Type B pancreatic cell (in vitro differentiated cells): ENCODE measurements around the gene OR13A1. TPM values are rescaled to one million over a fixed set of nuclear protein-coding genes. Genes with fewer than 3 reads are reported as not detected.
"Not testable (repeated sequence)": the region's sequence is repeated elsewhere in the genome, so short reads cannot be mapped to it uniquely, and the experiment has no call there.

Experiments
- DNase-seq: peaks from one replicate; pipeline ENCODE4 v3.0.0; 2021; ENCODE audit warnings: mixed read lengths; ENCODE audit not compliant: unreplicated experiment; ENCODE audit errors: extremely low spot score
- H3K27ac Mint-ChIP-seq: 2 replicates; pipeline ENCODE4 v1.8.0; 2021; ENCODE audit warnings: mild to moderate bottlenecking, mixed read lengths
- H3K27me3 Mint-ChIP-seq: 2 replicates; pipeline ENCODE4 v1.8.0; 2021; ENCODE audit warnings: mixed read lengths
- H3K36me3 Mint-ChIP-seq: 2 replicates; pipeline ENCODE4 v1.8.0; 2021; ENCODE audit warnings: mixed read lengths
- H3K4me1 Mint-ChIP-seq: one replicate; pipeline ENCODE4 v1.8.0; 2021; ENCODE audit warnings: mixed read lengths; ENCODE audit not compliant: unreplicated experiment
- H3K4me3 Mint-ChIP-seq: 2 replicates; pipeline ENCODE4 v1.8.0; 2021; ENCODE audit warnings: mild to moderate bottlenecking, mixed read lengths
- H3K9me3 Mint-ChIP-seq: 2 replicates; pipeline ENCODE4 v1.8.0; 2021; ENCODE audit warnings: mixed read lengths
- total RNA-seq: library from RNA; stranded (reverse); gene quantifications from 2 replicates; pipeline ENCODE4 v1.2.1, GENCODE V29; 2021; ENCODE audit warnings: low replicate concordance
- TF ChIP-seq, protein P1 (sequence below): fragments of 200-600 bp; sonication (generic); conservative IDR thresholded peaks from 2 replicates; pipeline ENCODE4 v1.5.0; 2021; ENCODE audit warnings: antibody characterized with exemption, mild to moderate bottlenecking

OR13A1 gene
- total RNA-seq, 1 donor from 2014 or later: 0.14 TPM

DNA sequence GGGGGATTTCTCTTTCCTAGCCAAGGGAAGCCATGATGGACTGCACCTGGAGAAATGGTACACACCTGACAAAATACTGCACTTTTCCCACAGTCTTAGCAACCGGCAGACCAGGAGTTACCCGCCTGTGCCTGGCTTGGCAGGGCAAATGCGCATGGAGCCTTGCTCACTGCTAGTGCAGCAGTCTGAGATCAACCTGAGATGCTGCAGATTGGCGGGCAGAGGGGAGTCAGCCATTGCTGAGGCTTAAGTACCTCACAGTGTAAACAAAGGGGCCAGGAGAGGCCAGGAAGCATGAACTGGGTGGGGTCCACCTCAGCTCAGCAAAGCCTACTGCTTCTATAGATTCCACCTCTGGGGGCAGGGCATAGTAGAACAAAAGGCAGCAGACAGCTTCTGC lies 49.4 kb downstream of the OR13A1 start:
- TF ChIP-seq, protein P1, sequence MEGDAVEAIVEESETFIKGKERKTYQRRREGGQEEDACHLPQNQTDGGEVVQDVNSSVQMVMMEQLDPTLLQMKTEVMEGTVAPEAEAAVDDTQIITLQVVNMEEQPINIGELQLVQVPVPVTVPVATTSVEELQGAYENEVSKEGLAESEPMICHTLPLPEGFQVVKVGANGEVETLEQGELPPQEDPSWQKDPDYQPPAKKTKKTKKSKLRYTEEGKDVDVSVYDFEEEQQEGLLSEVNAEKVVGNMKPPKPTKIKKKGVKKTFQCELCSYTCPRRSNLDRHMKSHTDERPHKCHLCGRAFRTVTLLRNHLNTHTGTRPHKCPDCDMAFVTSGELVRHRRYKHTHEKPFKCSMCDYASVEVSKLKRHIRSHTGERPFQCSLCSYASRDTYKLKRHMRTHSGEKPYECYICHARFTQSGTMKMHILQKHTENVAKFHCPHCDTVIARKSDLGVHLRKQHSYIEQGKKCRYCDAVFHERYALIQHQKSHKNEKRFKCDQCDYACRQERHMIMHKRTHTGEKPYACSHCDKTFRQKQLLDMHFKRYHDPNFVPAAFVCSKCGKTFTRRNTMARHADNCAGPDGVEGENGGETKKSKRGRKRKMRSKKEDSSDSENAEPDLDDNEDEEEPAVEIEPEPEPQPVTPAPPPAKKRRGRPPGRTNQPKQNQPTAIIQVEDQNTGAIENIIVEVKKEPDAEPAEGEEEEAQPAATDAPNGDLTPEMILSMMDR: no peak
- no peak for DNase-seq
- H3K36me3 Mint-ChIP-seq: no peaks in the 10 kb centered on the region
- H3K27ac Mint-ChIP-seq: no peak overlapping the region
- H3K27me3 Mint-ChIP-seq: peaks cover 34% of the 10 kb centered on the region
- H3K4me1 Mint-ChIP-seq: no peaks in the 10 kb centered on the region
- H3K9me3 Mint-ChIP-seq: no peaks in the 10 kb centered on the region
- H3K4me3 Mint-ChIP-seq: no peak overlapping the region

DNA sequence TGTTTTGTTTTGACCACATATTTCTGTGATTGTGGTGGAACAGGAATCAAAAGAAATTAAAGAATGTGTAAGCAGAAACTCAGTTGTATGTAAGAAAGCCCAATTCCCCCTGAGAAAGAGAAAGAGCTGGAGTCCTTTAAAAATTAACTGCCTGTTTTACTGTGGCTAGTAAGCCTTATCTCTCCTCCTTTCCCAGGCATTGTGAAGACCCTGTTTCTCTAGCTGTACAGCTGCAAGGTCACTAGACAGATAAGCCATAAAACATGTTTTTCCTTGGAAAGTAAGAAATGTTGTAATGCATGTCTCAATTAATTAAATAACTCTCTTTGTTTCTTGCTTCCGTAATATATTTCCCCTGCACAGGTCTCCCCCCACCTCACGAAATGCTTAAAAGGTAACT lies 53.5 kb downstream of the OR13A1 start:
- Mint-ChIP-seq H3K36me3 (no peaks in the 10 kb centered on the region), H3K4me3 (no peak overlapping the region), H3K27ac (no peak overlapping the region), H3K27me3 (peaks cover 9% of the 10 kb centered on the region), H3K9me3 (no peaks in the 10 kb centered on the region), H3K4me1 (no peaks in the 10 kb centered on the region)
- DNase-seq: no peak
- TF ChIP-seq, protein P1: no peak

DNA sequence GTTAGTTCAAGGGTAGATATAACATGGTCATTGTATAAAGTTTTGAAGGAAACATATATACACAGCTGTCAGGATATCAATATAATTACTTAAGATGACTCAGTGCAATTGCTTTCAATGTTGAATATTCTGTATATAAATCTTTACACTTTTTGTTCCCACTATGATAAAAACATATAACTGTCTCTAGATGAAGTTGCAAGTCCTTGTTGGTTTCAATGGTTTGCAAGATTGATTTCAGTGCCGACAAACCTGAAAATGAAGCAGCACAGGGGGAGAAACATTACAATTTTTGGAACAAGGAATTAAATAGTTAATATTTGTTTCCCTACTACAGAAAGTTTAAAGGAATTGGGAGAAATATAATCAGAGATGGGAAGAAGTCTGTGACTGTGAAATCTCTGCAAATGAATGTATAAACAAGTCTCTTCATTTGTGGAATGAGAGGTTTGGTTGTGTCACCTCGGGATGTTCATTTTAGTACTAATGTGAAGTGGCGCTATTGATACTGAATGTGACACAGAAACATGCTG lies 54.1 kb downstream of the OR13A1 start:
- Mint-ChIP-seq H3K4me3 (no peak overlapping the region), H3K27me3 (peaks cover 7% of the 10 kb centered on the region), H3K9me3 (no peaks in the 10 kb centered on the region), H3K4me1 (no peaks in the 10 kb centered on the region), H3K27ac (no peak overlapping the region), H3K36me3 (no peaks in the 10 kb centered on the region)
- DNase-seq: no peak
- TF ChIP-seq, protein P1: no peak

DNA sequence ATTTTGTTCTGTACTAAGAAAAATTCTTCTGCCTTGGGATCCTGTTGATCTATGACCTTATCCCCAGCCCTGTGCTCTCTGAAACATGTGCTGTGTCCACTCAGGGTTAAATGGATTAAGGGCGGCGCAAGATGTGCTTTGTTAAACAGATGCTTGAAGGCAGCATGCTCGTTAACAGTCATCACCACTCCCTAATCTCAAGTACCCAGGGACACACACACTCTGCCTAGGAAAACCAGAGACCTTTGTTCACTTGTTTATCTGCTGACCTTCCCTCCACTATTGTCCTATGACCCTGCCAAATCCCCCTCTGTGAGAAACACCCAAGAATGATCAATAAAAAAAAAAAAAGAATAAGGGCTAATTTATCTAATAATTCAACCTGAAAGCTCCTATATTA lies 54.8 kb downstream of the OR13A1 start:
- DNase-seq, H3K36me3 Mint-ChIP-seq, H3K4me1 Mint-ChIP-seq, H3K27me3 Mint-ChIP-seq, H3K9me3 Mint-ChIP-seq, H3K4me3 Mint-ChIP-seq, H3K27ac Mint-ChIP-seq: not testable (repeated sequence)

DNA sequence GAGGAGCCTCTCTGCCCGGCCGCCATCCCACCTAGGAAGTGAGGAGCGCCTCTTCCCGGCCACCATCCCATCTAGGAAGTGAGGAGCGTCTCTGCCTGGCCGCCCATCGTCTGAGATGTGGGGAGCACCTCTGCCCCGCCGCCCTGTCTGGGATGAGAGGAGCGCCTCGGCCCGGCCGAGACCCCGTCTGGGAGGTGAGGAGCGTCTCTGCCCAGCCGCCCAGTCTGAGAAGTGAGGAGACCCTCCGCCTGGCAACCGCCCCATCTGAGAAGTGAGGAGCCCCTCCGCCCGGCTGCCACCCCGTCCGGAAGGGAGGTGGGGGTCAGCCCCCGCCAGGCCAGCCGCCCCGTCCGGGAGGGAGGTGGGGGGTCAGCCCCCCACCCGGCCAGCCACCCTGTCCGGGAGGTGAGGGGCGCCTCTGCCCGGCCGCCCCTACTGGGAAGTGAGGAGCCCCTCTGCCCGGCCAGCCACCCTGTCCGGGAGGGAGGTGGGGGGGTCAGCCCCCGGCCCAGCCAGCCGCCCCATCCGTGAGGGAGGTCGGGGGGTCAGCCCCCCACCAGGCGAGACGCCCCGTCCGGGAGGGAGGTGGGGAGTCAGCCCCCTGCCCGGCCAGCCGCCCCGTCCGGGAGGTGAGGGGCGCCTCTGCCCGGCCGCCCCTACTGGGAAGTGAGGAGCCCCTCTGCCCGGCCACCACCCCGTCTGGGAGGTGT lies 55.5 kb downstream of the OR13A1 start:
- H3K4me3 Mint-ChIP-seq, H3K36me3 Mint-ChIP-seq, H3K9me3 Mint-ChIP-seq, H3K27ac Mint-ChIP-seq, DNase-seq, H3K4me1 Mint-ChIP-seq, H3K27me3 Mint-ChIP-seq: not testable (repeated sequence)

DNA sequence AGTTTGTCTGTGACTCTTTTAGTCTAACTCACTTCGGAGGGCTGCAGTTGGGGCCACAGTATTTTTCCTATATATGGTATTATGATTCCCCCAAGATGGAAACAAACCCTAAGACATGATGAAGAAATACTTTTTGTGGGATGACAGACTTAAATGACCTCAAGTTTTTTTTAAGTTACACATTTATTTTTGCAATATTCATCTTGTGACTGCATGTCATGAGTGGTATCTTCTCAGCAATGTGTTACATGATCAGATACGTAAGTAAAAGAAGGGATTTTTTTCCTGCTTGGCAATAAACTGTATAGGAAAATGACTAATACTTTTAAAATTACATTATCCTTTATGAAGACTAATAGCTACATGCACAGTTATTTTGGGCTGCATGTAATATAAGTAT lies 57.8 kb downstream of the OR13A1 start:
- Mint-ChIP-seq H3K9me3 (no peaks in the 10 kb centered on the region), H3K4me3 (no peak overlapping the region), H3K36me3 (no peaks in the 10 kb centered on the region), H3K4me1 (no peaks in the 10 kb centered on the region), H3K27ac (no peak overlapping the region), H3K27me3 (peaks cover 10% of the 10 kb centered on the region)
- DNase-seq: no peak
- TF ChIP-seq, protein P1: no peak

DNA sequence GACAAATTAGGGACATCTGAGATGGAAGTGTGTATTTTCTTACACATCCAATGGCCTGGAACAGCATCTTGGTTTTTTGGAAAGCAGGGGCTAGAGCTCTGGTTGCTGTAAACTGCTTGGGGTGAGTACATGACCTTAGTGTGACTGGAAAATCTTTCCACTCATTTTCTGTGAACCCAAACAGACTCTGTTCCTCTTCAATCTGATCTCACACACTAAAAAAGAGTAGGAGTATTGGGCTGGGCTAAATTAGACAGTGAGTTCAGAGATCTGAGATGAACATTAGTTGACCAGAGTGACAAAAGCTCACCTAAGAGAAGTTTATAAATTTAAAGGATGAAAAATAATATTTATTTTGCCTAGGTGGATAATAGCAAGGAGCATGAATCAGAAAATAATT lies 59.2 kb downstream of the OR13A1 start:
- Mint-ChIP-seq H3K4me3 (no peak overlapping the region), H3K36me3 (no peaks in the 10 kb centered on the region), H3K27ac (no peak overlapping the region), H3K27me3 (peaks cover 7% of the 10 kb centered on the region), H3K4me1 (no peaks in the 10 kb centered on the region), H3K9me3 (no peaks in the 10 kb centered on the region)
- TF ChIP-seq, protein P1: no peak
- no peak for DNase-seq
